ENCODE data around the gene FOXA1.

GRCh38 chr14:37594971-37595808 lies at the start of gene FOXA1, which contains the start of gene TTC6:
- TF ChIP-seq CTCF (IDR thresholded peaks at IDR 0.05) (no peak), POLR2A (IDR thresholded peaks at IDR 0.05) (no peak)
